Measurements from ENCODE around the gene FBXL7.

Gene FBXL7

GRCh38 chr5:15521381-15522186, 21.6 kb downstream of the FBXL7 start:
- TF ChIP-seq RAD21 (IDR thresholded peaks at IDR 0.05; ENCODE audit: low read depth) = no peak
- no peak for TF ChIP-seq USF1 (IDR thresholded peaks at IDR 0.05)
- TF ChIP-seq TEAD4 (IDR thresholded peaks at IDR 0.05) = no peak
- no peak for TF ChIP-seq REST (IDR thresholded peaks at IDR 0.05; ENCODE audit: low read depth)
- TF ChIP-seq EP300 (IDR thresholded peaks at IDR 0.05; ENCODE audit: borderline replicate concordance) = no peak
- no peak for TF ChIP-seq NFIC (IDR thresholded peaks at IDR 0.05)
- TF ChIP-seq CEBPB (IDR thresholded peaks at IDR 0.05) = no peak
- no peak for TF ChIP-seq MAX (IDR thresholded peaks at IDR 0.05)
- TF ChIP-seq CREB1 (IDR thresholded peaks at IDR 0.05; ENCODE audit: low read depth) = no peak
- TF ChIP-seq YY1 (IDR thresholded peaks at IDR 0.05; ENCODE audit: low read depth) = no peak
- TF ChIP-seq FOXM1 (IDR thresholded peaks at IDR 0.05; ENCODE audit: borderline replicate concordance, low read depth) = no peak
- TF ChIP-seq TCF12 (IDR thresholded peaks at IDR 0.05; ENCODE audit: low read depth) = no peak
- no peak for TF ChIP-seq ZBTB7A (IDR thresholded peaks at IDR 0.05; ENCODE audit: low read depth)
- TF ChIP-seq TAF1 (IDR thresholded peaks at IDR 0.05; ENCODE audit: low read depth) = no peak

GRCh38 chr5:15522187-15522520, 22.2 kb downstream of the FBXL7 start:
- no peak for TF ChIP-seq ZBTB7A (IDR thresholded peaks at IDR 0.05; ENCODE audit: low read depth)
- TF ChIP-seq CREB1 (IDR thresholded peaks at IDR 0.05; ENCODE audit: low read depth) = no peak
- TF ChIP-seq RAD21 (IDR thresholded peaks at IDR 0.05; ENCODE audit: low read depth) = no peak
- TF ChIP-seq USF1 (IDR thresholded peaks at IDR 0.05) = no peak
- TF ChIP-seq MAX (IDR thresholded peaks at IDR 0.05) = no peak
- TF ChIP-seq CEBPB (IDR thresholded peaks at IDR 0.05) = no peak
- no peak for TF ChIP-seq TAF1 (IDR thresholded peaks at IDR 0.05; ENCODE audit: low read depth)
- TF ChIP-seq EGR1 (IDR thresholded peaks at IDR 0.05) = no peak
- TF ChIP-seq TCF12 (IDR thresholded peaks at IDR 0.05; ENCODE audit: low read depth) = no peak
- no peak for TF ChIP-seq EP300 (IDR thresholded peaks at IDR 0.05; ENCODE audit: borderline replicate concordance)
- no peak for TF ChIP-seq FOXM1 (IDR thresholded peaks at IDR 0.05; ENCODE audit: borderline replicate concordance, low read depth)
- TF ChIP-seq TEAD4 (IDR thresholded peaks at IDR 0.05) = no peak
- TF ChIP-seq YY1 (IDR thresholded peaks at IDR 0.05; ENCODE audit: low read depth) = no peak
- no peak for TF ChIP-seq REST (IDR thresholded peaks at IDR 0.05; ENCODE audit: low read depth)
- no peak for TF ChIP-seq NFIC (IDR thresholded peaks at IDR 0.05)

GRCh38 chr5:15524712-15525111, 24.7 kb downstream of the FBXL7 start:
- TF ChIP-seq REST (IDR thresholded peaks at IDR 0.05; ENCODE audit: low read depth) = no peak
- TF ChIP-seq EGR1 (IDR thresholded peaks at IDR 0.05) = no peak
- no peak for TF ChIP-seq YY1 (IDR thresholded peaks at IDR 0.05; ENCODE audit: low read depth)
- TF ChIP-seq ZBTB7A (IDR thresholded peaks at IDR 0.05; ENCODE audit: low read depth) = no peak
- TF ChIP-seq CEBPB (IDR thresholded peaks at IDR 0.05) = no peak
- no peak for TF ChIP-seq USF1 (IDR thresholded peaks at IDR 0.05)
- no peak for TF ChIP-seq CREB1 (IDR thresholded peaks at IDR 0.05; ENCODE audit: low read depth)
- TF ChIP-seq NFIC (IDR thresholded peaks at IDR 0.05) = no peak
- TF ChIP-seq TEAD4 (IDR thresholded peaks at IDR 0.05) = no peak
- no peak for TF ChIP-seq TCF12 (IDR thresholded peaks at IDR 0.05; ENCODE audit: low read depth)
- TF ChIP-seq EP300 (IDR thresholded peaks at IDR 0.05; ENCODE audit: borderline replicate concordance) = no peak
- no peak for TF ChIP-seq FOXM1 (IDR thresholded peaks at IDR 0.05; ENCODE audit: borderline replicate concordance, low read depth)
- TF ChIP-seq RAD21 (IDR thresholded peaks at IDR 0.05; ENCODE audit: low read depth) = no peak
- no peak for TF ChIP-seq MAX (IDR thresholded peaks at IDR 0.05)
- TF ChIP-seq TAF1 (IDR thresholded peaks at IDR 0.05; ENCODE audit: low read depth) = no peak

Measured in Ishikawa (cell line).